OCI-LY3 (cell line): ENCODE results near the gene TXN2.

Experiments used
- H2AFZ ChIP-seq: fragments of 200-600, 300-600 bp; shearing (Covaris generic); 2 replicates; pipeline ENCODE4 v1.6.0; 2014; ENCODE audit warnings: antibody characterized with exemption, low read depth, low read length
- H3K27ac ChIP-seq: fragments of 200-600, 300-600 bp; sonication (generic); 2 replicates; pipeline ENCODE4 v1.5.1; 2014; ENCODE audit warnings: mild to moderate bottlenecking, low read length, moderate library complexity, mixed read lengths
- H3K27me3 ChIP-seq: fragments of 200-600, 300-600 bp; sonication (generic); 2 replicates; pipeline ENCODE4 v1.6.1; 2014; ENCODE audit warnings: low read depth, low read length, mixed read lengths
- H3K36me3 ChIP-seq: fragments of 200-600, 300-600 bp; sonication (generic); replicated peaks from 2 replicates; pipeline ENCODE3; 2014; ENCODE audit warnings: low read depth, low read length, mixed read lengths
- H3K4me1 ChIP-seq: fragments of 300-600, 200-600 bp; sonication (generic); 2 replicates; pipeline ENCODE4 v1.6.1; 2014; ENCODE audit warnings: low read length, mixed read lengths
- H3K4me2 ChIP-seq: fragments of 200-600, 300-600 bp; sonication (generic); 2 replicates; pipeline ENCODE4 v1.6.1; 2014; ENCODE audit warnings: low read length, mixed read lengths
- H3K4me3 ChIP-seq: fragments of 300-600, 200-600 bp; sonication (generic); 2 replicates; pipeline ENCODE4 v1.5.1; 2014; ENCODE audit warnings: antibody characterized with exemption, mild to moderate bottlenecking, low read length, moderate library complexity
- H3K79me2 ChIP-seq: fragments of 300-600, 200-600 bp; shearing (Covaris generic); 2 replicates; pipeline ENCODE4 v1.6.1; 2014; ENCODE audit warnings: mild to moderate bottlenecking, low read length, mixed read lengths
- H3K9ac ChIP-seq: fragments of 300-600, 200-600 bp; shearing (Covaris generic); 2 replicates; pipeline ENCODE4 v1.6.0; 2014; ENCODE audit warnings: mild to moderate bottlenecking, low read length, moderate library complexity
- H3K9me3 ChIP-seq: fragments of 200-600, 300-600 bp; shearing (Covaris generic); 2 replicates; pipeline ENCODE4 v1.6.1; 2014; ENCODE audit warnings: low read length, mixed read lengths; ENCODE audit not compliant: insufficient read depth
- H4K20me1 ChIP-seq: fragments of 200-600, 300-600 bp; sonication (generic); 2 replicates; pipeline ENCODE4 v1.6.1; 2016; ENCODE audit warnings: low read length, mixed read lengths; ENCODE audit not compliant: insufficient read depth
- EZH2phosphoT487 ChIP-seq: fragments of 200-600 bp; shearing (Covaris generic); IDR thresholded peaks from 2 replicates; pipeline ENCODE4 v1.6.1; 2018; ENCODE audit warnings: antibody characterized with exemption, mixed run types, low read depth
- TF ChIP-seq, protein P1 (sequence below): fragments of 200-600, 300-600 bp; sonication (generic); IDR thresholded peaks from 2 replicates; pipeline ENCODE4 v1.5.1; 2014; ENCODE audit warnings: antibody characterized with exemption, low read length, low read depth

The TXN2 gene

DNA sequence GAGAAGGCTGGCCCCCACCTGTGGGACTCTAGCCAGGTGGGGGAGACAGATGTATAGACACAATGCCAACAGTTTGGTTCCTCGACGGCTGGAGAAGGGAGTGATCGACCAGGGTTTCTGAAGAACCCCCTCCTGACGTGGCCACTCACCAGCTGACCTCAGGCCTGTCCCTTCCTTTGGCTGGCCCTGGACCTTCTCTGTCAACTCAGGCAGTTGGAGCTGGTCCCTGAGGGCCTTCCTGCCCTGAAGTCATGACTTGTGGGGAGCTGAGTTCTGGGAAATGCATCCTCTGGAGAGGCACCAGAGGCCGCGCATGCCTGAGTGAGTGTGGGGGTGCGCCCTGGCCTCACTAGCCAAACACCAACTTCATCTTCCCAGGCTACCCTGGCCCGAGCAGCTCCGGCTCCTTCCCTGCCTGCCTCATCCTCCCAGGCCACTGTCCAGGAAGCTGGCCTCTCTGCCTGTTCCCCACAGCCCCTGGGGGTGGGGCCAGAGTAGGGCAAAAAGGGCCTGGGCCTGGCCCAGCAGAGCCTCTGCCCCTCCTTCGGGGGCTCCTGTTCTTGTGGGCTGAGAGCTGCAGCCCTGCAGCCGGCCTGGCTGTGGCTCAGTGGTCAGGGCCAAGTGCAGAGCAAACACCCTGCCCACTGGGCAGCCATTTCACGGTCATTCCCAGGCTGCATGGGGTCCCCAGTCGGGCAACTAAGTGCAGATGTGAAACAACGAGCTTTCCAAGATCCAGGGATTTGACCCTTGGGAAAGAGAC is 23.6 kb downstream of the TXN2 start:
- Histone ChIP-seq H4K20me1 (no peaks in the 10 kb centered on the region), H3K4me3 (no peak overlapping the region), H3K9ac (no peak overlapping the region), H2AFZ (no peak overlapping the region), H3K4me2 (no peak overlapping the region), H3K36me3 (no peaks in the 10 kb centered on the region), H3K9me3 (no peaks in the 10 kb centered on the region), H3K27ac (no peak overlapping the region), H3K27me3 (no peaks in the 10 kb centered on the region), H3K79me2 (no peaks in the 10 kb centered on the region), H3K4me1 (peaks cover 33% of the 10 kb centered on the region)
- TF ChIP-seq, protein P1, sequence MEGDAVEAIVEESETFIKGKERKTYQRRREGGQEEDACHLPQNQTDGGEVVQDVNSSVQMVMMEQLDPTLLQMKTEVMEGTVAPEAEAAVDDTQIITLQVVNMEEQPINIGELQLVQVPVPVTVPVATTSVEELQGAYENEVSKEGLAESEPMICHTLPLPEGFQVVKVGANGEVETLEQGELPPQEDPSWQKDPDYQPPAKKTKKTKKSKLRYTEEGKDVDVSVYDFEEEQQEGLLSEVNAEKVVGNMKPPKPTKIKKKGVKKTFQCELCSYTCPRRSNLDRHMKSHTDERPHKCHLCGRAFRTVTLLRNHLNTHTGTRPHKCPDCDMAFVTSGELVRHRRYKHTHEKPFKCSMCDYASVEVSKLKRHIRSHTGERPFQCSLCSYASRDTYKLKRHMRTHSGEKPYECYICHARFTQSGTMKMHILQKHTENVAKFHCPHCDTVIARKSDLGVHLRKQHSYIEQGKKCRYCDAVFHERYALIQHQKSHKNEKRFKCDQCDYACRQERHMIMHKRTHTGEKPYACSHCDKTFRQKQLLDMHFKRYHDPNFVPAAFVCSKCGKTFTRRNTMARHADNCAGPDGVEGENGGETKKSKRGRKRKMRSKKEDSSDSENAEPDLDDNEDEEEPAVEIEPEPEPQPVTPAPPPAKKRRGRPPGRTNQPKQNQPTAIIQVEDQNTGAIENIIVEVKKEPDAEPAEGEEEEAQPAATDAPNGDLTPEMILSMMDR, result no peak
- TF ChIP-seq EZH2phosphoT487, result no peak

DNA sequence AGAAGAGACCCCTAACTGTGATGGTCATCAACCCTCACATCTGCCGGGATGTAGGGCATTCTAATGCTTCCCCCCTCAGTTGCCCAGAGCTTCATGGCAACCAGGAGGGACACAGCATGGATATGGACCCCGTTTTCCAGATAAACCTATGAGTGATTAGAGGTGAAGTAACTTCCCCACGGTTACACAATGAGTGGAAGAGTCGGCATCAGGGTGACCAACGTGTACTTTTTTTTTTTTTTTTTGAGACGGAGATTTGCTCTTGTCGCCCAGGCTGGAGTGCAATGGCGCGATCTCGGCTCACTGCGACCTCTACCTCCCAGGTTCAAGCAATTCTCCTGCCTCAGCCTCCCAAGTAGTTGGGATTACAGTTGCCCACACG is 25.0 kb downstream of the TXN2 start:
- Histone ChIP-seq H4K20me1 (no peaks in the 10 kb centered on the region), H3K9me3 (no peaks in the 10 kb centered on the region), H3K27ac (no peak overlapping the region), H2AFZ (no peak overlapping the region), H3K36me3 (no peaks in the 10 kb centered on the region), H3K4me2 (no peak overlapping the region), H3K9ac (no peak overlapping the region), H3K27me3 (no peaks in the 10 kb centered on the region), H3K4me1 (peaks cover 47% of the 10 kb centered on the region), H3K4me3 (no peak overlapping the region), H3K79me2 (no peaks in the 10 kb centered on the region)
- TF ChIP-seq EZH2phosphoT487, result no peak
- TF ChIP-seq, protein P1, result no peak

DNA sequence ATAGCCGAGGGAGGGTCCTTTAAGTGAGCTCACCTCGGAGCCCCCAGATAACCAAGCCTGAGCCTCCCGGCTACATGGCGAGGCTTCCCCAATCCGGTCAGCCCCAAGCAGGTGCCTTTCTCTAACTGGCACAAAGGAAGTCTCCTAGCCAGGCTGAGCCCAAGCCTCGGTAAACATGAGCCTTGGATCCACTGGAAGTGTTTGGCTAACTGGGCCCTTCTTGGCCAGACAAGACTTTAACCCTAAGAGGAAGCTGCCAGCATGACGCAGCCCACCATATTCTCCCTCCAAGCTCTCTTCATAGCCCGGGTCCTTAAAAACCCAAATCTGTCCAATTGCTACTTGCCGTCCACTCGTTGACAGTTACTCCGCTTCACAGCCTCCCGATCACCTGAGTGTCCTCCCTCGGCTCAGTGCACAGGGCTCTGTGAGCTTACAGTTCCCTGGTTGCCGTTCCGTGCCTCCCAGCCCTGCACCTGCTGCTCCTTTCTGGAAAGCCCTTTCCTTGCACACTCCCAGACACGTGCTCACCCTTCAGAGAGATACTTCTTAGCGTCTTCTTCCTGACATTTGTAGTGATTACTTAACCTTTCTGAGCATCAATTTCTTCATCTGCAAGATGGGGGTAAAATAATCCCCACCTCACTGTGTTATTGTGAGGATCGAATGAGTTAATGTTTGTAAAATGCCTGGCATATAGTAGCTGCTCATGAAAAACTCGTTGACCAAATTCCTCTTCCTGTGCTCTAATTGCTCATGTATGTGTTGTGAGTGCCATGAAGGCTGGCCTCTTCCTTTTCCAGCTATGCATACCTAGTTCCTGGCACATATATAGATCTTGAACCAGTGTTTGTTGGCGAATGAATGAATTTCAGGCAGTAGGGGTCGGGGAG is 25.6 kb downstream of the TXN2 start:
- no peaks in the 10 kb centered on the region for H3K36me3 ChIP-seq
- no peaks in the 10 kb centered on the region for H4K20me1 ChIP-seq
- peak overlapping the region; percentile 78 for H3K4me3 ChIP-seq
- no peak for TF ChIP-seq EZH2phosphoT487
- TF ChIP-seq, protein P1, result no peak
- H3K79me2 ChIP-seq, result no peaks in the 10 kb centered on the region
- H3K27ac ChIP-seq, result peak overlapping the region; percentile 62
- H3K9me3 ChIP-seq, result no peaks in the 10 kb centered on the region
- H3K4me2 ChIP-seq, result peak overlapping the region; percentile 96
- peak overlapping the region; percentile 87 for H3K9ac ChIP-seq
- no peaks in the 10 kb centered on the region for H3K27me3 ChIP-seq
- H3K4me1 ChIP-seq, result peaks cover 53% of the 10 kb centered on the region
- H2AFZ ChIP-seq, result peak overlapping the region; percentile 49; the same call in 1 of the 2 replicates
